Adrenal gland (tissue), 12 donors: Measurements from ENCODE around the gene MYO7A. TPM values are rescaled to one million over a fixed set of nuclear protein-coding genes. Genes with fewer than 3 reads are reported as not detected.

Source experiments
- DNase-seq, 7 donors: peaks; one replicate each; pipeline ENCODE4 v3.0.0-alpha.2; 2019 to 2020
- H3K27ac ChIP-seq, 5 donors: fragments of 200-600 bp; sonication (generic) in 4 of 5; 1 replicate in 3 of 5; 2 replicates in 2 of 5; pipeline versions ENCODE4 v1.5.1 to v1.8.0; 2016 to 2020; ENCODE audit warnings: mild to moderate bottlenecking in 1 of 5
- H3K27me3 ChIP-seq: fragments of 200-600 bp; 2 replicates; pipeline ENCODE4 v1.8.0; 2021
- H3K36me3 ChIP-seq, 2 donors: fragments of 200-600 bp; replicated peaks in 1 of 2; 1 replicate in 1 of 2; 2 replicates in 1 of 2; pipeline versions ENCODE4 v1.5.1 to v1.8.0; 2018 to 2022
- H3K4me1 ChIP-seq, 2 donors: fragments of 200-600 bp; replicated peaks in 1 of 2; 1 replicate in 1 of 2; 2 replicates in 1 of 2; pipeline versions ENCODE4 v1.5.1 to v1.8.0; 2018 to 2021
- H3K4me3 ChIP-seq, 4 donors: fragments of 200-600 bp; sonication (generic) in 3 of 4; one replicate each; pipeline ENCODE4 v1.5.1; 2016 to 2018
- H3K9me3 ChIP-seq, 3 donors: fragments of 200-600 bp; sonication (generic) in 1 of 3; replicated peaks in 1 of 3; 1 replicate in 2 of 3; 2 replicates in 1 of 3; pipeline versions ENCODE4 v1.5.1 to v1.8.0; 2016 to 2021
- POLR2A ChIP-seq, 2 donors: fragments of 450-650 bp; IDR thresholded peaks; one replicate each; pipeline ENCODE4 v1.6.1; 2017; ENCODE audit warnings: antibody characterized with exemption in 2 of 2, mild to moderate bottlenecking in 2 of 2, moderate library complexity in 1 of 2
- WGBS, 4 donors: extraction: QIAGEN DNeasy Blood & Tissue Kit in 2 of 4; methylation state at CpG; one replicate each; pipeline versions ENCODE4 v1.1.5 to v1.1.7; 2013 to 2017; 5-methylcytosine and 5-hydroxymethylcytosine counted together
- intact Hi-C, 2 donors: fragments of 100-400 bp; cut with DNase I; formaldehyde crosslinking; loops; one replicate each; pipeline versions ENCODE4 v1.14.1 to v1.15.0; 2022 to 2023
- polyA plus RNA-seq, 3 donors: library from polyadenylated mRNA; stranded (reverse); fragments of 200-250 nt in 2 of 3; fragments of 350-450 nt in 1 of 3; fragmentation: Illumina TruSeq in 1 of 3; extraction: RNeasy Lipid Tissue Mini Kit (QIAGEN cat#74804) in 1 of 3; gene quantifications; one replicate each; pipeline ENCODE4 v1.2.3, GENCODE V29; 2013 to 2014
- total RNA-seq, 9 donors: library from RNA; depleted of rRNA in 4 of 9; stranded (reverse); fragments of >200 nt in 4 of 9; fragments of 120-200 nt in 1 of 9; fragmentation: NEBNext Ultra II Directional in 1 of 9; extraction: Animal tissue kit (Norgen Biotek cat#: 25700) in 1 of 9; gene quantifications; one replicate each; pipeline versions ENCODE4 v1.1.0 to v1.2.4, GENCODE V29; 2013 to 2023
- TF ChIP-seq, protein P1 (sequence below), 6 experiments: fragments of 450-650 bp in 4 of 6; fragments of 200-600 bp in 2 of 6; sonication (generic) in 1 of 6; IDR thresholded peaks; 1 replicate in 5 of 6; 2 replicates in 1 of 6; pipeline versions ENCODE4 v1.5.1 to v1.8.0; 2016 to 2021; ENCODE audit warnings: antibody characterized with exemption in 6 of 6, mild to moderate bottlenecking in 2 of 6, moderate library complexity in 1 of 6
- donor health status: healthy with polysubstance abuse.
- donor health status: Bipolar disorder and iron deficiency.
- donor health status: DM: yes; HTN: yes; CAD: no.
- donor health status: DM: no; HTN: no; CAD: no.
- donor health status: DM: no; HTN: no; CAD: no.
- donor health status: DM: yes; HTN: yes; CAD: no.

MYO7A gene
- total and polyA plus RNA-seq, 12 donors, result 5.5 to 175 (median 91.6) TPM

DNA sequence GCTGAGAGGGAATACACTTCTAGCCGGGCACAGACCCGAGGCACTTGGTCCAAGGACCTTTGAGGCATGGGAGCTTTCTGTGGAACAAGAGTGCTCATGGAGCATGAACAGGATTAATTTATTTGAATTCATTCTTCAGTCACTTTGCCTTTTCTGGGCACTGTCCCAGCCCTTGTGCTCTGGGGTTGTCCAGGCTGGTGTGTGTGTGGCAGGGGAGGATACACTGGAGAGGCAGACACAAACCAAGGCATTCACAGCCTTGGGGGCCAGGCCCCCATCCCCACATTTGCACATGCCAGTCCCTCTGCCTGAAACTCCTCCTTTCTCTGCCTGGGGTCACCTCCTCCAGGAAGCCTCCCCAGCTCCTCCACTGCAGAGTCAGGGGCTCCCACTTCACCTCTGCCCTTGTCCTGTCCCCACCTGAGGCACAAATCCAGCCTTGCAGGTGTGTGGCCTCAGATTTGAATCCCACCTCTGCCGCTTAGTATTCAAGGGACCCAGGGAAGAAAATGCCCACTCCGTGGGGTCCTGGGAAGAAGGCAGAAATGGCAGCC lies 55.5 kb downstream of the MYO7A start:
- intact Hi-C loops, result loop anchor here in 1 of 2 donors (5.0 to 10.0 kb wide), 2 partner anchors 41 to 139 kb away; no protein-coding TSS in a partner anchor
- TF ChIP-seq POLR2A (IDR thresholded peaks at IDR 0.05), result no peak
- TF ChIP-seq, protein P1, sequence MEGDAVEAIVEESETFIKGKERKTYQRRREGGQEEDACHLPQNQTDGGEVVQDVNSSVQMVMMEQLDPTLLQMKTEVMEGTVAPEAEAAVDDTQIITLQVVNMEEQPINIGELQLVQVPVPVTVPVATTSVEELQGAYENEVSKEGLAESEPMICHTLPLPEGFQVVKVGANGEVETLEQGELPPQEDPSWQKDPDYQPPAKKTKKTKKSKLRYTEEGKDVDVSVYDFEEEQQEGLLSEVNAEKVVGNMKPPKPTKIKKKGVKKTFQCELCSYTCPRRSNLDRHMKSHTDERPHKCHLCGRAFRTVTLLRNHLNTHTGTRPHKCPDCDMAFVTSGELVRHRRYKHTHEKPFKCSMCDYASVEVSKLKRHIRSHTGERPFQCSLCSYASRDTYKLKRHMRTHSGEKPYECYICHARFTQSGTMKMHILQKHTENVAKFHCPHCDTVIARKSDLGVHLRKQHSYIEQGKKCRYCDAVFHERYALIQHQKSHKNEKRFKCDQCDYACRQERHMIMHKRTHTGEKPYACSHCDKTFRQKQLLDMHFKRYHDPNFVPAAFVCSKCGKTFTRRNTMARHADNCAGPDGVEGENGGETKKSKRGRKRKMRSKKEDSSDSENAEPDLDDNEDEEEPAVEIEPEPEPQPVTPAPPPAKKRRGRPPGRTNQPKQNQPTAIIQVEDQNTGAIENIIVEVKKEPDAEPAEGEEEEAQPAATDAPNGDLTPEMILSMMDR (IDR thresholded peaks at IDR 0.05), result no peak
- 70 to 78% (median 76%) methylated on average over 3 to 4 of the region's 4 CpGs for WGBS, 4 donors

DNA sequence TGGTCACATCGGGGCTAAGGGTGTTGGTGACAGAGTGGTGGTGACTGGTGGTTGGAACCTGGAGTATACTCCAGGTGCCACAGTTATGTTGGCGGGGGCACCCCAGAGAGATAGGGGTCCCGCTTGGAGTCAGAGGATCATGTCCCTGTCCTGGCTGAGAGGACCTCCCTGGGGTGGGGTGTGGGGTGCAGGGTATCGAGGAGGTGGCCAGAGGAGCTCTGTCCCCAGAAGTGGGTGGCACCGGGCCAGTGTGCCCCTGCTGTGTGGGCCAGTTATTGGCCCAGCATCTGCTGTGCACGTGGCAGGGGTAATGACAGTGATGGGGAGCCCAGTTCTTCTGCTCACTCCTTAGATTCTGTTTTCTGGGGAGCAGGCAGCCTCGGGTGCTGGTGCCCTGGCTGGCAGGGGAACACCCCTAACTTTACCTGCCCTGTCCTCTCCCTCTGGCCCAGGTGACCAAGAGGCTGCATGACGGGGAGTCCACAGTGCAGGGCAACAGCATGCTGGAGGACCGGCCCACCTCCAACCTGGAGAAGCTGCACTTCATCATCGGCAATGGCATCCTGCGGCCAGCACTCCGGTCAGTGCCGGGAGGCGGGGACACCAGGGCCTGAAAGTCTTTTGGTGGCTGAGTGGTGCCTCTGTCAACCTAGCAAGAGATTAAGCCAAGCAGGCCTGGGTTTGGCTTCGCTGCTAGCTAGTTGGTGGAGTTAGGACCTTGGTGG lies 56.3 kb downstream of the MYO7A start:
- H3K36me3 ChIP-seq, result peaks cover 0 to 29% of the 10 kb centered on the region in 2 donors
- TF ChIP-seq, protein P1 (IDR thresholded peaks at IDR 0.05), result no peak
- no peak for TF ChIP-seq POLR2A (IDR thresholded peaks at IDR 0.05)
- no peaks in the 10 kb centered on the region for H3K27me3 ChIP-seq
- H3K4me1 ChIP-seq, result peaks cover under 1 to 1% of the 10 kb centered on the region in 2 donors
- 90 to 95% (median 91%) methylated on average over 4 to 15 of the region's 15 CpGs for WGBS, 4 donors
- no peaks in the 10 kb centered on the region for H3K9me3 ChIP-seq
- no peak for DNase-seq
- no peak overlapping the region for H3K4me3 ChIP-seq
- H3K27ac ChIP-seq, result no peak overlapping the region
- intact Hi-C loops, result loop anchor here in 1 of 2 donors (5.0 to 10.0 kb wide), 2 partner anchors 42 to 139 kb away; no protein-coding TSS in a partner anchor

More for the DNA sequence above, 55.5 kb downstream of the MYO7A start:
- DNase-seq, result no peak
- Histone ChIP-seq H3K4me3 (no peak overlapping the region), H3K27ac (no peak overlapping the region), H3K4me1 (peaks cover 6 to 8% of the 10 kb centered on the region in 2 donors), H3K9me3 (no peaks in the 10 kb centered on the region), H3K27me3 (no peaks in the 10 kb centered on the region), H3K36me3 (peaks cover 0 to 30% of the 10 kb centered on the region in 2 donors)

DNA sequence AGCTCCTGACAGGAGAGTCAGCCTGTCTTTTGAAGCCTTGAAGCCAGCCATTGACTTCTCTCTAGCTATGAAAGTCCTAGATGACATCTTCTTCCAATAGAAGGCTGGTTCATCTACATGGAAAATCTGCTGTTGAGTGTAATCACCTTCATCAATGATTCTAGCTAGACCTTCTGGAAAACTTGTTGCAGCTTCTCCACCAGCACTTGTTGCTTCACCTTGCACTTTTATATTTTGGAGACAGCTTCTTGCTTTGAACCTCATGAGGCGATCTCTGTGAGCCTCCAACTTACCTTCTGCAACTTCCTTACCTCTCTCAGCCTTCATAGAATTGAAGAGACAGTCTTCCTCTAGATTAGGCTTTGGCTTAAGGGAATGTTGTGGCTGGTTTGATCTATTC lies 58.3 kb downstream of the MYO7A start:
- TF ChIP-seq POLR2A (IDR thresholded peaks at IDR 0.05), result no peak
- TF ChIP-seq, protein P1 (IDR thresholded peaks at IDR 0.05), result no peak
- no peaks in the 10 kb centered on the region for H3K9me3 ChIP-seq
- peaks cover 0 to 37% of the 10 kb centered on the region in 2 donors for H3K36me3 ChIP-seq
- no peak overlapping the region for H3K4me3 ChIP-seq
- H3K27ac ChIP-seq, result no peak overlapping the region
- intact Hi-C loops, result loop anchor here in 1 of 2 donors (10.0 kb wide), 1 partner anchor 142 kb away; no protein-coding TSS in a partner anchor
- H3K27me3 ChIP-seq, result no peaks in the 10 kb centered on the region
- H3K4me1 ChIP-seq, result no peaks in the 10 kb centered on the region
- no peak for DNase-seq
- WGBS, 4 donors, result 88 to 100% (median 97%) methylated on average over 1 of the region's 1 CpG

DNA sequence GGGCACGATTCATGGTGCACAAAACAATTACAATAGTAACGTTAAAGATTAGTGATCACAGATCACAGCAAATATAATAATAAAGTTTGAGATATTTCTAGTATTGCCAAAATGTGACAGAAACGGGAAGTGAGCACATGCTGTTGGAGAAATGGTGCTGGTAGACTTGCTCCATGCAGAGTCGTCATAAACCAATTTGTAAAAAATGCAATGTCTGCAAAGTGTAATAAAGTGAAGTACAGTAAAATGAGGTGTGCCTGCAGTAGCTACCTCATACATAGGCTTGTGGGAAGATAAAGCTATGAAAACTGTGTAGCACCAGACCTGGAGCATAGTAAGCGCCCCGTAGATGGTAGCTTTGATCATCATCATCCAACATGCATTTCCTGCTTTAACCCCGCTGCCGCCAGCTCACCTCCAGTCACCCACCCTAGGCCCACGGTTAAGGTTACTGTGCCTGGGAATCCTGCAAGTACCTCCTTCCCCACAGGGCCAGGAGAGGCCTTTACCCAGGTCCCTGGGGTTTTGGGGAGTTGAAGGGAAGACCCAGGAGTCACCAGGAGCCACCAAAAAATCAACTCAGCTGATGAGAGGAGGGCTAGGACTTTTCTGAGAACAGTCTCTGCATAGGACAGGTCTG lies 59.2 kb downstream of the MYO7A start:
- Histone ChIP-seq H3K27me3 (no peaks in the 10 kb centered on the region), H3K36me3 (peaks cover 0 to 36% of the 10 kb centered on the region in 2 donors), H3K4me3 (no peak overlapping the region), H3K9me3 (no peaks in the 10 kb centered on the region), H3K4me1 (no peaks in the 10 kb centered on the region), H3K27ac (no peak overlapping the region)
- TF ChIP-seq POLR2A (IDR thresholded peaks at IDR 0.05), result no peak
- TF ChIP-seq, protein P1 (IDR thresholded peaks at IDR 0.05), result no peak
- WGBS, 4 donors, result 88 to 90% (median 89%) methylated on average over 9 of the region's 9 CpGs
- intact Hi-C loops, result loop anchor here in 1 of 2 donors (10.0 kb wide), 1 partner anchor 142 kb away; no protein-coding TSS in a partner anchor
- DNase-seq, result no peak
